Central memory CD8-positive, alpha-beta T cell (primary cell): ENCODE measurements around the gene VAV2.
"Not testable (repeated sequence)": the region's sequence is repeated elsewhere in the genome, so short reads cannot be mapped to it uniquely, and the experiment has no call there.

ENCODE experiments used
- ATAC-seq: fragments of 150-1000 bp; cut with Tn5 transposase; replicated peaks from 2 replicates; pipeline ENCODE4 v1.10.0; 2022; ENCODE audit warnings: mild to moderate bottlenecking, moderate FRiP score, moderate number of reproducible peaks; ENCODE audit not compliant: poor library complexity, severe bottlenecking; ENCODE audit errors: extremely low read depth
- DNase-seq, 2 donors: peaks; one replicate each; pipeline ENCODE4 v3.0.0; 2021; ENCODE audit warnings: low spot score in 2 of 2
- H3K27ac Mint-ChIP-seq: one replicate; pipeline ENCODE4 v1.8.0; 2022; ENCODE audit warnings: low read depth, mild to moderate bottlenecking, moderate library complexity, mixed read lengths
- H3K27me3 Mint-ChIP-seq: one replicate; pipeline ENCODE4 v1.8.0; 2022; ENCODE audit warnings: mixed read lengths
- H3K36me3 Mint-ChIP-seq: one replicate; pipeline ENCODE4 v1.8.0; 2022; ENCODE audit warnings: mild to moderate bottlenecking, moderate library complexity, mixed read lengths; ENCODE audit not compliant: insufficient read depth
- H3K4me1 Mint-ChIP-seq: one replicate; pipeline ENCODE4 v1.8.0; 2022; ENCODE audit warnings: mixed read lengths
- H3K4me3 Mint-ChIP-seq: one replicate; pipeline ENCODE4 v1.8.0; 2022; ENCODE audit warnings: mild to moderate bottlenecking, moderate library complexity, mixed read lengths
- H3K9me3 Mint-ChIP-seq: one replicate; pipeline ENCODE4 v1.8.0; 2022; ENCODE audit warnings: mixed read lengths

Gene VAV2

DNA sequence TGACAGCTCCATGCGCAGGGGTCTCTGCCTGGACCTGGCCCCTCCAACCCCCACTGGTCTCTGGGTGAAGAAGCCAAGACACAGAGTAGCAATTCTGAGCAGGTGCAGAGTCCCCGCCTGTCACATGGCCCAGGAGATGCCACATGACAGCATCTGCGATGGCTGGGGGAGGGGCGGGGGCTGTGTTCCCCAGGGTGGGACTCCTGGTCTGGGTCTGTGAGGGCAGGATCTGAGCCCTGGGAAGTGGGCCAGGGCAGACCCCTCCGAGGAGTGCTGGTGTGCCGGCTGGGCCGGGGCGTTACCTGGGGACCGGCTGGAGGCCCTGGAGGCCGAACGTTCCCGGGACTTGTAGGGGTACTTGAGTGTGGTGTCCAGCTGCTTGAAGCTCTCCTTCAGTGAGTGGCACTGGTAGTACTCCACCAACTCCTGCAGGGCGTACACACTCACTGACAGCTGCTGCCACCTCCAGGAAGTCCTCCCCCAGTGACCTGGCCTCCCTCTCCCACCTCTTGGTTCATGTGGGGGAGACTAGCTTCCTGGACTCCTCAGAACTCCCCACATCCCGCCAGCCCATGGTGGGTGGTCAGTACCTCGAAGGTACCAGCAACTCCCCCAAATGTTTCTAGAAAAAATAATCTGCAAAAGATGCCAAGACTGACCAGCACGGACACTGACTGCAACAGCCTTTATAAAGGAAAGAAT lies 221.9 kb downstream of the VAV2 start:
- no peaks in the 10 kb centered on the region for H3K9me3 Mint-ChIP-seq
- H3K27me3 Mint-ChIP-seq, result no peaks in the 10 kb centered on the region
- DNase-seq, result no peak
- ATAC-seq, result no peak
- H3K36me3 Mint-ChIP-seq, result no peaks in the 10 kb centered on the region
- H3K27ac Mint-ChIP-seq, result no peak overlapping the region
- H3K4me3 Mint-ChIP-seq, result no peak overlapping the region
- H3K4me1 Mint-ChIP-seq, result no peaks in the 10 kb centered on the region

DNA sequence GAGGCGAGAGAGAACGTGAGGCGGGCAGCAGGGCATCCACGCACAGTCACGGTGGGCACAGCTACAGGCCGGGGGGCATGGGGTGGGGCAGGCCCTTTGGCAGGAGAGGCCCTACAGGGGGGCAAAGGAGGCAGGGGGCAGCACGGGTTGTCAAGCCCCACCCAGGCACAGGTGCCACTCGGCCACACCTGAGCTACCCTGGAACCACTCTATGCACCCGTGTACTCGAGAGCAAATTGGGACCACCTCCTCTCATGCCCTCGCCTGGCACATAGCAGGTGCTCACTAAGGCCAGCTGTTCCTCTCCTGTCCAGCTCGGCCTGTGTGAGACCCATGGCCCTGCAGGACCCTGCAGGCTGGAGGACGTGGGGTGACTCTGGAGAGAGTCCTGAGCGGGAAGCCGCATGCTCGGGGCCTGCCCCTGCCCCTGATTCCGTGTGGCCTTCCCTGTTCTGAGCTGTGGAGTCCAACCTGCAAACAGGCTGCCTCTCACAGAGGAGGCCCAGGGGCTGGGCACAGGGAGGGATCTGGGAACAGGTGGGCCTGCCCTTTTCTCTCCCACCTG lies 222.5 kb downstream of the VAV2 start:
- no peak for DNase-seq
- no peak overlapping the region for H3K27ac Mint-ChIP-seq
- H3K4me1 Mint-ChIP-seq, result no peaks in the 10 kb centered on the region
- H3K27me3 Mint-ChIP-seq, result no peaks in the 10 kb centered on the region
- no peak for ATAC-seq
- no peak overlapping the region for H3K4me3 Mint-ChIP-seq
- no peaks in the 10 kb centered on the region for H3K36me3 Mint-ChIP-seq
- H3K9me3 Mint-ChIP-seq, result peaks cover 1% of the 10 kb centered on the region

DNA sequence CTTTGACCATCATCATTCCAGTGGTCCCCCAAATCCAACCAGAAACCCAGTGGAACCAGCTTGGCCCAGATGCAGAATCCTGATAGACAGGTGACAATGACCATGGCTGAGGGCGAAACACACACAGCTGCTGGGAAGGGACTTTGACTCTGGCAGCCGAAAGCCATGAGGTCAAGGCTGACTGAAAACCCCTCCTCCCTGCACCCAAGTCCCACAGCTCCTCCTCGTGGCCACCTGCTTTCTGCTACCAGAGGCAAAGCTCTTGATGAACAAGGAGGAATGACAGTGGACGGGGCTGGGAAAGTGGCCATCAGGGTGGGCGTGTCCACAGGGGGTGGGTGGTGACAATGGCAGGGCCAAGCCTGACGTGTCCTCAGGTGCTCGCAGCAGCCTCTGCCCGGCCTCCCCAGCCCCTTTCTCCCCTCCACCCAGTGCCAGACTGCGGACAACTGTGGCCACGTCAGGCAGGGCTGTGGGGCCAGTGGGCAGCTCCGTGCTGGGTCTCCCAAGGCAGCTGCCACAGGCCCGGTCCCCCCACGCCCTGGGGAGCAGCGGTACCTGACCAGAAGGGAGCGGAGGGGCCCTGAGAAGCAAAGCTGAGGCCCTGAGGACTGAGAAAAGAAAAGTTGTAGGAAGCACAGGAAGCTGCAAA lies 223.1 kb downstream of the VAV2 start:
- DNase-seq (no peak), ATAC-seq (no peak)
- Mint-ChIP-seq H3K36me3 (no peaks in the 10 kb centered on the region), H3K27ac (no peak overlapping the region), H3K4me3 (no peak overlapping the region), H3K9me3 (peaks cover 6% of the 10 kb centered on the region), H3K27me3 (no peaks in the 10 kb centered on the region), H3K4me1 (no peaks in the 10 kb centered on the region)

DNA sequence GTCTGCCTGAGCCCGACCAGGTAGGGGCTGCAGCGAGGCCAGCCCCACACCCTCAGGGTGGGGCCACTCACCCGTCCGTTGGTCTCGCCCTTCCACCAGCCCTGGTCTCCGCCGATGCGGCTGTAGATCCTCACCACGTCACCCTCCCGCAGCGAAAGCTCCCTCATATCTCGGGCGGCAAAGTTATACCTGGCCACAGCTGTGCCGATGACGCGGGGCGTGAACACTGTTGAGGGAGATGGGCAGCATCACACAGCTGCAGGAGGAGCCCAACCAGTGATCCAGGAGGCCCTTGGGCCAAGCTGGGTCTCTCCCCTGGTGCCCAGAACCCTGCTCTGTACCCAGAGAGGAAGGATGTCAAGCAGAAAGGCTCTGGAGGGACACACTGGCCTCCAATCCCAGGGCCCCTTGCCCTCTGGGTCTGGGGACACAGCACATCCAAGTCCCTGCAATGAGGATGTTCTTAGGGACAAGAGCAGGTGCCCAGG lies 223.7 kb downstream of the VAV2 start:
- Mint-ChIP-seq H3K4me3 (no peak overlapping the region), H3K27ac (no peak overlapping the region), H3K36me3 (no peaks in the 10 kb centered on the region), H3K27me3 (no peaks in the 10 kb centered on the region), H3K4me1 (no peaks in the 10 kb centered on the region), H3K9me3 (peaks cover 6% of the 10 kb centered on the region)
- ATAC-seq (no peak), DNase-seq (no peak)

GRCh38 chr9:133767625-133768024 lies 224.5 kb downstream of the VAV2 start:
- Mint-ChIP-seq H3K4me3 (no peak overlapping the region), H3K27me3 (no peaks in the 10 kb centered on the region), H3K4me1 (no peaks in the 10 kb centered on the region), H3K9me3 (peaks cover 6% of the 10 kb centered on the region), H3K36me3 (no peaks in the 10 kb centered on the region), H3K27ac (no peak overlapping the region)
- no peak for DNase-seq
- no peak for ATAC-seq

DNA sequence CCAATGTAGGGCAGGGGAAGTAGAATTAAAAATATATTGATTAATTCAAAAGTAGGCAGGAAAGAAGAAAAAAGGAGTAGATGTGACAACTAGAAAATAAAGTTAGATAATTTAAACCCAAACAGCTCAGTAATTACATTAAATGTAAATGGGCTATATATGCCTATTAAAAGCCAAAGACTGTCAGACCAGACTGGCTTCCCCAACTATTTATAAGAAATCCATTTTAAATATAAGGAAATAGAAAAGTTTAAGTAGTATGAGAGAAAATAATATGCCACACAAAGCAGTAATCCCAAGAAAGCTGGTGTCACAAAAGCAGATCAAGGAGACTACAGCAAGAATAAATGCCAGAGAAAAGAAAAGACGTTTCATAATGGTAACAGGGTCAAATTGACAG lies 225.1 kb downstream of the VAV2 start:
- H3K4me3 Mint-ChIP-seq, result no peak overlapping the region
- no peaks in the 10 kb centered on the region for H3K4me1 Mint-ChIP-seq
- H3K9me3 Mint-ChIP-seq, result peaks cover 6% of the 10 kb centered on the region
- no peak for DNase-seq
- H3K27ac Mint-ChIP-seq, result no peak overlapping the region
- no peaks in the 10 kb centered on the region for H3K27me3 Mint-ChIP-seq
- no peak for ATAC-seq
- no peaks in the 10 kb centered on the region for H3K36me3 Mint-ChIP-seq

GRCh38 chr9:133766234-133766633 lies 225.9 kb downstream of the VAV2 start:
- not testable (repeated sequence) for H3K27ac Mint-ChIP-seq, ATAC-seq

DNA sequence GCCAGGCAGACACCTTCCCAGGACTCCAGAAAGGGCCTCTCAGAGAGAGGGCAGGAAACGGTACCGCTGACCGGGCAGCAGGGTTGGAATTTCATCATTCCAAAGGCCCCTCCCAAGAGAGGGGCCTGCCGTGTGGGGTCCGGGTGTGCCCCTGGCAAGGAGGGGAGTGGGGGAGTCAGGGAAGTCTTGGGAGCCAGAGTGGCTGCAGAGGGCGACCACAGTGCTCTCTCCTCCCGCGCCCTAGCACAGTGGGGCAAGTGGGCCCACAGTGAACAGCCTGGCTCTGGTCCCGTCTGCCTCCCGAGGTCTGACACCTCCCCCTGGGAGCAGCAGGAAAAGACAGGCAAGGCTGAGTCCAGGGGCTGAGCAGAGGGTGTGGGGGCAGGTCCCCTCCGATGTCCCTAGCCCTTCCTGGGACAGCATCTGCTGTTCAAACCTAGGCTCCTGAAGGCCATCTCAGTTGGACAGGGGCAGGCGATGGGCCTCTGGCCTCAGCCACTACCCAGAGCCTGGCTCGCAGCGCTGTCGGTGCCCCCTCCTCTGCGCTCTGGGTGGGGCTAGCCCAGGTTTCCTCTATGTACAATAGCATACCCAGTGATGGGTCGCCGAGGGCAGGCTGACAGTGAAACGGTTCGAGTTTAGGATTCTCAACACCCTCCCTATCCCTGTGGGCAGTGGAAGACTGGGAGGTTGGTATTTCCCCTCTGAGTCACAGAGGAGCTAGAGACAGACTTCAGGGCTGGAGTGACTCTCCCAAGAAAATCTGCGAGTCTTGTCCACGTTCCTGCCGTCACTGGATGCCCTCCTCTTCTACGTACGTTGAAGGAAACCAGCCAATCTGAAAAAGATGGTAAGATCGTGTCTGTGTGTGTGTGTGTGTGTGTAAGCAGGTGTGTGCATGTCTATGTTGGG lies 228.6 kb downstream of the VAV2 start:
- no peak for ATAC-seq
- H3K9me3 Mint-ChIP-seq, result peaks cover 6% of the 10 kb centered on the region

More at GRCh38 chr9:133766234-133766633, 225.9 kb downstream of the VAV2 start:
- H3K36me3 Mint-ChIP-seq, H3K27me3 Mint-ChIP-seq, DNase-seq, H3K4me1 Mint-ChIP-seq, H3K4me3 Mint-ChIP-seq, H3K9me3 Mint-ChIP-seq: not testable (repeated sequence)

GRCh38 chr9:133762488-133763271 lies 229.4 kb downstream of the VAV2 start:
- peaks cover 7% of the 10 kb centered on the region for H3K27me3 Mint-ChIP-seq
- ATAC-seq, result no peak
- no peak for DNase-seq
- H3K4me3 Mint-ChIP-seq, result no peak overlapping the region
- peaks cover 6% of the 10 kb centered on the region for H3K9me3 Mint-ChIP-seq
- H3K4me1 Mint-ChIP-seq, result no peaks in the 10 kb centered on the region
- H3K27ac Mint-ChIP-seq, result no peak overlapping the region
- H3K36me3 Mint-ChIP-seq, result peaks cover 1% of the 10 kb centered on the region

More for the DNA sequence above, 228.6 kb downstream of the VAV2 start:
- Mint-ChIP-seq H3K4me3 (no peak overlapping the region), H3K27ac (no peak overlapping the region), H3K4me1 (no peaks in the 10 kb centered on the region), H3K36me3 (peaks cover 1% of the 10 kb centered on the region), H3K27me3 (peaks cover 7% of the 10 kb centered on the region)
- DNase-seq, result no peak

GRCh38 chr9:133761641-133762248 lies 230.4 kb downstream of the VAV2 start:
- Mint-ChIP-seq H3K9me3 (peaks cover 6% of the 10 kb centered on the region), H3K27ac (no peak overlapping the region), H3K36me3 (peaks cover 1% of the 10 kb centered on the region), H3K4me1 (no peaks in the 10 kb centered on the region), H3K4me3 (no peak overlapping the region), H3K27me3 (peaks cover 7% of the 10 kb centered on the region)
- ATAC-seq (no peak), DNase-seq (no peak)

GRCh38 chr9:133760713-133761290 lies 231.3 kb downstream of the VAV2 start:
- ATAC-seq (no peak), DNase-seq (no peak)
- H3K4me1 Mint-ChIP-seq, result no peaks in the 10 kb centered on the region
- H3K27ac Mint-ChIP-seq, result no peak overlapping the region
- H3K9me3 Mint-ChIP-seq, result peaks cover 6% of the 10 kb centered on the region
- no peak overlapping the region for H3K4me3 Mint-ChIP-seq
- H3K27me3 Mint-ChIP-seq, result peaks cover 7% of the 10 kb centered on the region
- peaks cover 1% of the 10 kb centered on the region for H3K36me3 Mint-ChIP-seq
